HepG2 (cell line): ENCODE data around the gene NCOR2.

ENCODE experiments used
- ATF7 ChIP-seq, 2 experiments: fragments of 450-650 bp in 1 of 2; sonication (generic) in 1 of 2; formaldehyde crosslinking in 1 of 2; IDR thresholded peaks; 2 replicates each; pipeline versions ENCODE4 v1.4.0 to v1.6.1; 2016 to 2020; ENCODE audit warnings: antibody characterized with exemption in 1 of 2, mild to moderate bottlenecking in 1 of 2, missing genetic modification reagents in 1 of 2
- CTCF ChIP-seq: sonication (generic); formaldehyde crosslinking; IDR thresholded peaks from 2 replicates; pipeline ENCODE4 v1.5.0; 2020; ENCODE audit warnings: mild to moderate bottlenecking, missing genetic modification reagents, moderate library complexity
- HDAC2 ChIP-seq: sonication (generic); formaldehyde crosslinking; IDR thresholded peaks from 2 replicates; pipeline ENCODE4 v1.4.0; 2020; ENCODE audit warnings: missing genetic modification reagents
- JUNB ChIP-seq: sonication (generic); formaldehyde crosslinking; IDR thresholded peaks from 2 replicates; pipeline ENCODE4 v1.8.0; 2022; ENCODE audit warnings: missing genetic modification reagents, mild to moderate bottlenecking, borderline replicate concordance
- KDM1A ChIP-seq: IDR thresholded peaks from 2 replicates; pipeline ENCODE4 v1.6.1; 2016; ENCODE audit warnings: missing compliant biosample characterization
- SMARCC2 ChIP-seq: fragments of 450-650 bp; IDR thresholded peaks from 2 replicates; pipeline ENCODE4 v1.6.1; 2017; ENCODE audit warnings: antibody characterized with exemption, mild to moderate bottlenecking
- ZNF788 ChIP-seq: sonication (generic); formaldehyde crosslinking; IDR thresholded peaks from 2 replicates; pipeline ENCODE4 v1.5.0; 2020; ENCODE audit warnings: mild to moderate bottlenecking, missing genetic modification reagents, borderline replicate concordance
- TF ChIP-seq, protein P1 (sequence below): sonication (generic); formaldehyde crosslinking; IDR thresholded peaks from 2 replicates; pipeline ENCODE4 v1.8.0; 2022; ENCODE audit warnings: missing genetic modification reagents, mild to moderate bottlenecking, inconsistent platforms, borderline replicate concordance

DNA sequence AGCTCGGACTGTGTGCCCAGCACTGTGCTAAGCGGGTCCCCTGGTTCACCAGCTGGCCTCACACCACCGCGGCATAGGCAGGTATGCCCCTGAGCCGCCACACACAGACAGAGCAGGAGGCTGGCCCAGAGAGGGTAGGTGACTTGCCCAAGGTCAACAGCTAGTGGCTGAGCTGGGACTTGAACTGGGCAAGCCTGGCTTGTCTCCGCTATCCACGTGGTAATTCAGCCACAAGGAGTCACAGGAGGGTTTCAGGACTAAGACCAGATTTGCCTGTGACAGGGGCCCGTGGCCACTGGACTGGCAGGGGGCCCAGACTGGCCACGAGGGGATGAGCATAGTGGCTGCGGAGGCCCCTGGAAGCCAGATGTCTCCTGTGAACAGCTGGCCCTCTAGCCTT, 47.7 kb downstream of the NCOR2 start:
- no peak for TF ChIP-seq ZNF788
- TF ChIP-seq ATF7 (IDR thresholded peaks at IDR 0.05) = no peak
- no peak for TF ChIP-seq ATF7 (CRISPR knock-in tag; IDR thresholded peaks at IDR 0.05)
- TF ChIP-seq CTCF (CRISPR knock-in tag) = no peak
- no peak for TF ChIP-seq HDAC2 (CRISPR knock-in tag)
- no peak for TF ChIP-seq JUNB
- TF ChIP-seq SMARCC2 = no peak
- TF ChIP-seq KDM1A (CRISPR knock-in tag) = no peak
- TF ChIP-seq, protein P1, sequence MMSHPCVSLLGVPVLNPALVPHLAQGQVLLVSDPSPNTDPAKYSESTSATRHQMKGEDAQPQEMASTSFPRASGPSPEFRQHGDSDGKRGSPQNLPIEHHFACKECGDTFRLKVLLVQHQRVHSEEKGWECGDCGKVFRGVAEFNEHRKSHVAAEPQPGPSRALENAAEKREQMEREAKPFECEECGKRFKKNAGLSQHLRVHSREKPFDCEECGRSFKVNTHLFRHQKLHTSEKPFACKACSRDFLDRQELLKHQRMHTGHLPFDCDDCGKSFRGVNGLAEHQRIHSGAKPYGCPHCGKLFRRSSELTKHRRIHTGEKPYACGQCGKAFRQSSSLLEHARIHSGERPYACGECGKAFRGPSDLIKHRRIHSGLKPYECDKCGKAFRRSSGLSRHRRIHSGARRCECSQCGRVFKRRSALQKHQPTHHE (CRISPR knock-in tag) = no peak
